Astrocyte (in vitro differentiated cells and primary cell): ENCODE data around the gene DPF3. TPM values are rescaled to one million over a fixed set of nuclear protein-coding genes. Genes with fewer than 3 reads are reported as not detected.

Source experiments
- DNase-seq: peaks from one replicate; pipeline ENCODE4 v3.0.0-alpha.2; 2010; ENCODE audit warnings: low read depth
- FAIRE-seq: peaks from 2 replicates; lab custom pipeline; 2011; peaks lifted over from hg19 to GRCh38; lab: Jason Lieb, UNC
- H2AFZ ChIP-seq: 2 replicates; pipeline ENCODE4 v1.6.0; 2012; ENCODE audit warnings: low read depth, low read length, inconsistent platforms
- H3K27ac ChIP-seq: 2 replicates; pipeline ENCODE4 v1.5.1; 2011; ENCODE audit warnings: low read depth, low read length, inconsistent platforms
- H3K27me3 ChIP-seq: 2 replicates; pipeline ENCODE4 v1.6.0; 2011; ENCODE audit warnings: low read length, inconsistent platforms; ENCODE audit not compliant: insufficient read depth
- H3K36me3 ChIP-seq: 2 replicates; pipeline ENCODE4 v1.5.1; 2011; ENCODE audit warnings: low read length, inconsistent platforms; ENCODE audit not compliant: insufficient read depth
- H3K4me1 ChIP-seq: 2 replicates; pipeline ENCODE4 v1.5.1; 2011; ENCODE audit warnings: low read length, inconsistent platforms; ENCODE audit not compliant: insufficient read depth
- H3K4me2 ChIP-seq: 2 replicates; pipeline ENCODE4 v1.6.0; 2012; ENCODE audit warnings: low read length, inconsistent platforms
- H3K4me3 ChIP-seq: 2 replicates; pipeline ENCODE4 v1.5.1; 2011; ENCODE audit warnings: low read depth, mild to moderate bottlenecking, low read length, inconsistent platforms; ENCODE audit not compliant: insufficient read depth
- H3K79me2 ChIP-seq: 2 replicates; pipeline ENCODE4 v1.6.0; 2012; ENCODE audit warnings: mild to moderate bottlenecking, low read length, inconsistent platforms; ENCODE audit not compliant: insufficient read depth
- H3K9ac ChIP-seq: 2 replicates; pipeline ENCODE4 v1.6.0; 2012; ENCODE audit warnings: mild to moderate bottlenecking, low read length, inconsistent platforms
- H3K9me3 ChIP-seq: 2 replicates; pipeline ENCODE4 v1.5.1; 2012; ENCODE audit warnings: low read depth, mild to moderate bottlenecking, low read length, inconsistent platforms; ENCODE audit not compliant: insufficient read depth
- H4K20me1 ChIP-seq: 2 replicates; pipeline ENCODE4 v1.6.0; 2012; ENCODE audit warnings: low read length, inconsistent platforms; ENCODE audit not compliant: insufficient read depth
- H3K27ac Mint-ChIP-seq: one replicate; pipeline ENCODE4 v1.8.0; 2021; ENCODE audit warnings: mild to moderate bottlenecking, mixed read lengths; ENCODE audit not compliant: unreplicated experiment
- H3K27me3 Mint-ChIP-seq: one replicate; pipeline ENCODE4 v1.8.0; 2021; ENCODE audit warnings: low read depth, mixed read lengths; ENCODE audit not compliant: unreplicated experiment
- H3K36me3 Mint-ChIP-seq: one replicate; pipeline ENCODE4 v1.8.0; 2021; ENCODE audit warnings: low read depth, mixed read lengths; ENCODE audit not compliant: unreplicated experiment
- H3K4me1 Mint-ChIP-seq: one replicate; pipeline ENCODE4 v1.8.0; 2021; ENCODE audit warnings: low read depth, mixed read lengths; ENCODE audit not compliant: unreplicated experiment
- H3K4me3 Mint-ChIP-seq: one replicate; pipeline ENCODE4 v1.8.0; 2021; ENCODE audit warnings: mild to moderate bottlenecking, moderate library complexity, mixed read lengths; ENCODE audit not compliant: unreplicated experiment
- H3K9me3 Mint-ChIP-seq: one replicate; pipeline ENCODE4 v1.8.0; 2021; ENCODE audit warnings: mild to moderate bottlenecking, mixed read lengths; ENCODE audit not compliant: unreplicated experiment
- EZH2 ChIP-seq: IDR thresholded peaks from 2 replicates; pipeline ENCODE4 v1.6.1; 2012; ENCODE audit warnings: mild to moderate bottlenecking, low read length, inconsistent platforms; ENCODE audit not compliant: insufficient read depth
- total RNA-seq: library from RNA; stranded (reverse); gene quantifications from 2 replicates; pipeline ENCODE4 v1.2.1, GENCODE V29; 2021
- TF ChIP-seq, protein P1 (sequence below): IDR thresholded peaks from 2 replicates; pipeline ENCODE4 v1.5.1; 2011; ENCODE audit warnings: low read depth, mild to moderate bottlenecking, inconsistent platforms, low read length, moderate library complexity; ENCODE audit not compliant: insufficient read depth

The DPF3 gene
- total RNA-seq, 1 donor from 2014 or later = 2.4 TPM

DNA sequence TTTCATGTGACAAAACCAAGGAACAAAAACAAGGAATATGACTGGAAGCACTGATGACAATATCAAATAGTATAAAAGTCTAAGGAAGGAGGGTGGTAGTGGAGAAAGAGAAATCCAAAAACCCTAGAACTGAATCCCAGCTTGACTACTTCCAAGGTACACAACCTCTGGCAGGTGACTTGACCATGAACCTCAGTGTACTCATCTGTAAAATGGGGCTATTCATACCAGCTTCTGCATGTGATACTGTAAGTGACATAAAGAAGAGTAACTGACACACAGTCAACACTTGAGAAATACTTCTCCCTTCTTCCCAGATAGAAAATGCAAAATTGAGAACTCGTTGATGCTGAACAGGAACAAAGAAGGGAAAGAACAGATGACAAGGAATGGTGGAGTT is 10.3 kb upstream of the DPF3 start:
- peak overlapping the region; percentile 12 for H3K4me2 ChIP-seq
- peaks cover 11% of the 10 kb centered on the region for H3K27me3 Mint-ChIP-seq
- no peaks in the 10 kb centered on the region for H3K36me3 Mint-ChIP-seq
- no peaks in the 10 kb centered on the region for H4K20me1 ChIP-seq
- peak overlapping the region; percentile 9 for H3K27ac Mint-ChIP-seq
- peaks cover 40% of the 10 kb centered on the region for H3K4me1 ChIP-seq
- FAIRE-seq (no peak), DNase-seq (no peak)
- no peak overlapping the region for H3K27ac ChIP-seq
- no peaks in the 10 kb centered on the region for H3K27me3 ChIP-seq
- TF ChIP-seq, protein P1, sequence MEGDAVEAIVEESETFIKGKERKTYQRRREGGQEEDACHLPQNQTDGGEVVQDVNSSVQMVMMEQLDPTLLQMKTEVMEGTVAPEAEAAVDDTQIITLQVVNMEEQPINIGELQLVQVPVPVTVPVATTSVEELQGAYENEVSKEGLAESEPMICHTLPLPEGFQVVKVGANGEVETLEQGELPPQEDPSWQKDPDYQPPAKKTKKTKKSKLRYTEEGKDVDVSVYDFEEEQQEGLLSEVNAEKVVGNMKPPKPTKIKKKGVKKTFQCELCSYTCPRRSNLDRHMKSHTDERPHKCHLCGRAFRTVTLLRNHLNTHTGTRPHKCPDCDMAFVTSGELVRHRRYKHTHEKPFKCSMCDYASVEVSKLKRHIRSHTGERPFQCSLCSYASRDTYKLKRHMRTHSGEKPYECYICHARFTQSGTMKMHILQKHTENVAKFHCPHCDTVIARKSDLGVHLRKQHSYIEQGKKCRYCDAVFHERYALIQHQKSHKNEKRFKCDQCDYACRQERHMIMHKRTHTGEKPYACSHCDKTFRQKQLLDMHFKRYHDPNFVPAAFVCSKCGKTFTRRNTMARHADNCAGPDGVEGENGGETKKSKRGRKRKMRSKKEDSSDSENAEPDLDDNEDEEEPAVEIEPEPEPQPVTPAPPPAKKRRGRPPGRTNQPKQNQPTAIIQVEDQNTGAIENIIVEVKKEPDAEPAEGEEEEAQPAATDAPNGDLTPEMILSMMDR = no peak
- TF ChIP-seq EZH2 = no peak
- no peak overlapping the region for H3K4me3 Mint-ChIP-seq
- H3K36me3 ChIP-seq = no peaks in the 10 kb centered on the region
- no peak overlapping the region for H3K4me3 ChIP-seq
- no peak overlapping the region for H2AFZ ChIP-seq
- no peak overlapping the region for H3K9ac ChIP-seq
- peaks cover 4% of the 10 kb centered on the region for H3K9me3 Mint-ChIP-seq
- H3K79me2 ChIP-seq = no peaks in the 10 kb centered on the region
- no peaks in the 10 kb centered on the region for H3K9me3 ChIP-seq
- H3K4me1 Mint-ChIP-seq = peaks cover 36% of the 10 kb centered on the region

DNA sequence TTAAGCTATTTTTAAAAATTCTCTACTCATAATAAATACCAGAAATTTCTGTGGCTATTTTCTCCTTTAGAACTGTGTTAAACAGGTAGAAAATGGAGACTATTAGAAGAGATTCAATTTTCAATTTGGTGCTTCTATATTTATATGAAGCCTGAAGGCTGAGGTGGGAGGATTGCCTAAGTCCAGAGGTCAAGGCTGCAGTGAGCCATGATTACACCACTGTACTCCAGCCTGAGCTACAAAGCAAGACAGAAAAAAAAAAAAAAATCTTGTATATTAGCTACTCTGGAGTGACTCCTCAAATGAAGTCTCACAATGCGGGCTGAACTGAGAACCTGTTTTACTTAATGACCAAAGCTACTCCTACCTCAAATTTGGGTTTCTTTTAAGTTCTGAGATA is 9.8 kb upstream of the DPF3 start:
- no peak overlapping the region for H2AFZ ChIP-seq
- H3K4me1 Mint-ChIP-seq = peaks cover 34% of the 10 kb centered on the region
- no peak overlapping the region for H3K9ac ChIP-seq
- no peaks in the 10 kb centered on the region for H3K79me2 ChIP-seq
- TF ChIP-seq, protein P1 = no peak
- no peak for TF ChIP-seq EZH2
- no peaks in the 10 kb centered on the region for H3K27me3 ChIP-seq
- H3K27ac Mint-ChIP-seq = no peak overlapping the region
- peaks cover 40% of the 10 kb centered on the region for H3K4me1 ChIP-seq
- H3K9me3 Mint-ChIP-seq = peaks cover 4% of the 10 kb centered on the region
- no peak overlapping the region for H3K4me3 Mint-ChIP-seq
- no peak overlapping the region for H3K4me2 ChIP-seq
- H3K4me3 ChIP-seq = no peak overlapping the region
- no peak for FAIRE-seq
- no peaks in the 10 kb centered on the region for H4K20me1 ChIP-seq
- H3K27me3 Mint-ChIP-seq = peaks cover 11% of the 10 kb centered on the region
- no peaks in the 10 kb centered on the region for H3K36me3 ChIP-seq
- DNase-seq = no peak
- H3K9me3 ChIP-seq = no peaks in the 10 kb centered on the region
- H3K36me3 Mint-ChIP-seq = no peaks in the 10 kb centered on the region
- no peak overlapping the region for H3K27ac ChIP-seq

DNA sequence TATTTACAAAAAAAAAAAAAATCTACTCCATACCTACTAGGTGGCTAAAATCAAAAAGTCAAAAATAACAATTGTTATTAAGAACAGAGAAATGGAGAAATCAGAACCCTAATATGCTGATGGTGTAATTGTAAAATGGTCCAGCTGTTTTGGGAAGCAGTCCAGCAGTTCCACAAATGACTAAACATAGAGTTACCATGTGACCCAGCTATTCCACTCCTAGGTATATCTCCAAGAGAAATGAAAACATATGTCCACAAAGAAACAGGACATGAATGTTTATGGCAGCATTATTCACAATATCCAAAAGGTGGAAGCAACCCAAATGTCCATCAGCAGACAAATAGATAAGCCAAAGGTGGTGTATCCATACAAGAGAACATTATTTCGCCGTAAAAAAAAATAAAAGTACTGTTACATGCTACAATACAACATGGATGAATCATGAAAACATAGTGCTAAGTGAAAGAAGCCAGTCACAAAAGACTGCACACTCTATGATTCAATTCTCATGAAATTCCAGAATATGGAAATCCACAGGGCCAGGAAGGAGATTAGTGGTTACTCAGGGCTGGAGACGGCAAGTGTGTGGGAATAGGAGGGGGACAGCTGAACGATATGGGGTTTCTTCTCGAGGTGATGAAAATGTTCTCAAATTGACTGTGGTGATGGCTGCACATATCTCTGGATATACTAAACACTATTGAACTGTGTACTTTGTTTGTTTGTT is 9.1 kb upstream of the DPF3 start:
- Histone ChIP-seq H3K4me3 (no peak overlapping the region), H3K9ac (no peak overlapping the region), H3K4me1 (peaks cover 33% of the 10 kb centered on the region), H3K4me2 (no peak overlapping the region), H3K79me2 (no peaks in the 10 kb centered on the region), H4K20me1 (no peaks in the 10 kb centered on the region), H3K27ac (no peak overlapping the region), H3K9me3 (no peaks in the 10 kb centered on the region), H2AFZ (no peak overlapping the region), H3K27me3 (no peaks in the 10 kb centered on the region), H3K36me3 (no peaks in the 10 kb centered on the region)
- no peak overlapping the region for H3K27ac Mint-ChIP-seq
- H3K9me3 Mint-ChIP-seq = peaks cover 4% of the 10 kb centered on the region
- H3K4me1 Mint-ChIP-seq = peaks cover 27% of the 10 kb centered on the region
- TF ChIP-seq, protein P1 = no peak
- no peaks in the 10 kb centered on the region for H3K36me3 Mint-ChIP-seq
- DNase-seq = no peak
- peaks cover 11% of the 10 kb centered on the region for H3K27me3 Mint-ChIP-seq
- FAIRE-seq = no peak
- no peak overlapping the region for H3K4me3 Mint-ChIP-seq
